SK-N-SH (cell line): ENCODE results near the gene IQCK.

Experiments used
- RCOR1 ChIP-seq: fragments of 150-350 bp; IDR thresholded peaks from 2 replicates; pipeline ENCODE4 v1.6.1; 2017; ENCODE audit warnings: antibody characterized with exemption, low read length
- SIN3A ChIP-seq: IDR thresholded peaks from 2 replicates; pipeline ENCODE4 v1.6.1; 2012; ENCODE audit warnings: low read depth, mild to moderate bottlenecking, low read length, moderate library complexity, borderline replicate concordance
- TF ChIP-seq, protein P1 (sequence below): fragments of 200-600 bp; sonication (generic); IDR thresholded peaks from 2 replicates; pipeline ENCODE4 v1.6.1; 2017; ENCODE audit warnings: antibody characterized with exemption, mild to moderate bottlenecking, moderate library complexity

DNA sequence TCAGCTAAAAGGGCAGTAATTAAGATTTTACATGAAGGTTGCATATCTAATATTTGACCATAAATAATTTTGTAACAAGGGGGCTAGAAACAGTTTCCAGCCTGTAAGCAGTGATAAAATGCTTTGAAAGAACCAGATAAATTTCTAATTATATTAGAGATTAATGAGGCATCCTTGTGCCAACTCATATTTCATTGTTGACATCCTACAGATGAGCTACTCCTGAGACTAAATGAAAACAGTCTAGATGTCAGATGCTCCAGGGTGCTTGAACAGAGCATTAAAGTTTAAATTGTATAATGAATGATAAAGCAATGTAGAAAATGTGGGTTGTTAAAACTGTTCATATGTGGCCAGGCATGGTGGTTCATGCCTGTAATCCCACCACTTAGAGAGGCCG, 23.3 kb downstream of the IQCK start:
- TF ChIP-seq, protein P1, sequence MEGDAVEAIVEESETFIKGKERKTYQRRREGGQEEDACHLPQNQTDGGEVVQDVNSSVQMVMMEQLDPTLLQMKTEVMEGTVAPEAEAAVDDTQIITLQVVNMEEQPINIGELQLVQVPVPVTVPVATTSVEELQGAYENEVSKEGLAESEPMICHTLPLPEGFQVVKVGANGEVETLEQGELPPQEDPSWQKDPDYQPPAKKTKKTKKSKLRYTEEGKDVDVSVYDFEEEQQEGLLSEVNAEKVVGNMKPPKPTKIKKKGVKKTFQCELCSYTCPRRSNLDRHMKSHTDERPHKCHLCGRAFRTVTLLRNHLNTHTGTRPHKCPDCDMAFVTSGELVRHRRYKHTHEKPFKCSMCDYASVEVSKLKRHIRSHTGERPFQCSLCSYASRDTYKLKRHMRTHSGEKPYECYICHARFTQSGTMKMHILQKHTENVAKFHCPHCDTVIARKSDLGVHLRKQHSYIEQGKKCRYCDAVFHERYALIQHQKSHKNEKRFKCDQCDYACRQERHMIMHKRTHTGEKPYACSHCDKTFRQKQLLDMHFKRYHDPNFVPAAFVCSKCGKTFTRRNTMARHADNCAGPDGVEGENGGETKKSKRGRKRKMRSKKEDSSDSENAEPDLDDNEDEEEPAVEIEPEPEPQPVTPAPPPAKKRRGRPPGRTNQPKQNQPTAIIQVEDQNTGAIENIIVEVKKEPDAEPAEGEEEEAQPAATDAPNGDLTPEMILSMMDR, result no peak
- TF ChIP-seq SIN3A (no peak), RCOR1 (peak; percentile 58)
